ENCODE measurements around the gene RBM23. TPM values are rescaled to one million over a fixed set of nuclear protein-coding genes. Genes with fewer than 3 reads are reported as not detected.

The RBM23 gene
- total and polyA plus RNA-seq, 2 of the 8 experiments (the other 6 are each of a cell fraction or from before 2014, with no cell fraction given) = 41.2 to 43.3 TPM

DNA sequence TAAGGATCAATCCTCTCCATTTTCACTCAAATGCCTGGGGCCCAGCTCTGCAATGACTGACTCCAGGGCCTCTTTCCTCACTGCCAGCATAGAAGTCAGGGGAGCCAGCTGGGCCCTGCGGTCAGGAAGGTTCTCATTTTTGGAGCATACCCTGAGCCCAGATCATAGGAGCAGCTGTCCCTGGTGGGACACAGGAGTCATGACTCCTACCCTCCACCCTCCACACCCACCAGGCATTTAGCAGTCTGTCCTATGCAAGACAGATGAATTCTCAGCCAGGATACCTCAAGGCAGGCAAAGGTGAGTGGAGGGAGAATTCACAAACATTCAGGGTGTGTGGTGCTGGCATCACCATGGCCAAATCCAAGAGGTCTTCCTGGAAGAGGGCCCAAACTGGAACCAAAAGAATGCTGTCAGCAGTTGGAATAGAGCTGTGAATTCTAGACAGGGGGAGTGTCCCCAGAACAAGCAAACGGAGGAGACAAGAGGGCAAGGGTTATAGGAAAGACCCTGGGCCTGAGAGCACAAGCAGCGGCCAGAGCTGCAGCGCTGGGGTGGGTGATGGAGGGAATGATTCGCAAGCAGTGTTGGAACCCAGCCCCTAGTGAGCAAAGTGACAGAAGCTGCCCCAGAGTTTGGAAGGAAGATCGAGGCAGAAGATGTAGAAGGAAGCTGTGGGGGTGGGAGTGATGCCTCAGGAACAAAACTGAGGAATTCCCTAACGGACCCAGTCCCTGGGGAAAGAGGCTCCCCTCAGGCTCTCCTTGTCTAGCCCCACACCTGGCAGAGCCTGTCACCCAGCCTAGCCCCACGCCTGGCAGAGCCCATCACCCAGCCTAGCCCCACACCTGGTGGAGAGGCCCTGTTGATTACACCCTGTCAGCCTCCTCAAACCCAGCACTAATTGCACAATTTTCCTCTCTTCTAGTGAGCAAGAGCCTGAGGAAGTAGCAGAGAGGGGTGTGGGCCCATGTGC lies 40.4 kb downstream of the RBM23 start (continued):
- TF ChIP-seq, protein P1, sequence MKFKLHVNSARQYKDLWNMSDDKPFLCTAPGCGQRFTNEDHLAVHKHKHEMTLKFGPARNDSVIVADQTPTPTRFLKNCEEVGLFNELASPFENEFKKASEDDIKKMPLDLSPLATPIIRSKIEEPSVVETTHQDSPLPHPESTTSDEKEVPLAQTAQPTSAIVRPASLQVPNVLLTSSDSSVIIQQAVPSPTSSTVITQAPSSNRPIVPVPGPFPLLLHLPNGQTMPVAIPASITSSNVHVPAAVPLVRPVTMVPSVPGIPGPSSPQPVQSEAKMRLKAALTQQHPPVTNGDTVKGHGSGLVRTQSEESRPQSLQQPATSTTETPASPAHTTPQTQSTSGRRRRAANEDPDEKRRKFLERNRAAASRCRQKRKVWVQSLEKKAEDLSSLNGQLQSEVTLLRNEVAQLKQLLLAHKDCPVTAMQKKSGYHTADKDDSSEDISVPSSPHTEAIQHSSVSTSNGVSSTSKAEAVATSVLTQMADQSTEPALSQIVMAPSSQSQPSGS (IDR thresholded peaks at IDR 0.05; ENCODE audit: low read length) = no peak
- TF ChIP-seq, protein P2, sequence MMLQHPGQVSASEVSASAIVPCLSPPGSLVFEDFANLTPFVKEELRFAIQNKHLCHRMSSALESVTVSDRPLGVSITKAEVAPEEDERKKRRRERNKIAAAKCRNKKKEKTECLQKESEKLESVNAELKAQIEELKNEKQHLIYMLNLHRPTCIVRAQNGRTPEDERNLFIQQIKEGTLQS (IDR thresholded peaks at IDR 0.05; ENCODE audit: insufficient read depth, low read depth, low read length) = no peak
- no peak for TF ChIP-seq CHD1 (IDR thresholded peaks at IDR 0.05; ENCODE audit: low read depth, low read length)
- TF ChIP-seq RAD21 (IDR thresholded peaks at IDR 0.05 in 1 of 2, conservative IDR thresholded peaks at IDR 0.05 in 1 of 2; ENCODE audit: low read depth in 2 of 2, low read length in 2 of 2) = no peak
- TF ChIP-seq RXRA (IDR thresholded peaks at IDR 0.05; ENCODE audit: insufficient read depth, low read depth, low read length) = no peak
- TF ChIP-seq GABPA (IDR thresholded peaks at IDR 0.05; ENCODE audit: borderline replicate concordance, insufficient read depth, low read length) = no peak
- no peak for TF ChIP-seq HDAC6 (IDR thresholded peaks at IDR 0.05; ENCODE audit: low read depth, low read length)
